IPS-18a (cell line): ENCODE data around the gene IQGAP3.
A peak's percentile ranks its signal among the peaks of the same experiment; 100 is the strongest.

Experiments
- H3K27ac ChIP-seq: one replicate; pipeline ENCODE4 v1.5.1; 2013; ENCODE audit warnings: low read length
- H3K27me3 ChIP-seq: one replicate; pipeline ENCODE4 v1.6.1; 2013; ENCODE audit warnings: mild to moderate bottlenecking, low read length; ENCODE audit not compliant: control insufficient read depth, insufficient read depth
- H3K36me3 ChIP-seq: one replicate; pipeline ENCODE4 v1.6.1; 2013; ENCODE audit warnings: low read depth, low read length; ENCODE audit not compliant: control insufficient read depth
- H3K4me1 ChIP-seq: one replicate; pipeline ENCODE4 v1.6.1; 2013; ENCODE audit warnings: low read depth, low read length; ENCODE audit not compliant: control insufficient read depth
- H3K4me3 ChIP-seq: one replicate; pipeline ENCODE4 v1.5.1; 2013; ENCODE audit warnings: low read length
- H3K9ac ChIP-seq: one replicate; pipeline ENCODE4 v1.6.1; 2013; ENCODE audit warnings: mild to moderate bottlenecking, low read length, moderate library complexity
- H3K9me3 ChIP-seq: one replicate; pipeline ENCODE4 v1.6.1; 2013; ENCODE audit warnings: low read depth, low read length; ENCODE audit not compliant: control insufficient read depth

The IQGAP3 gene

DNA sequence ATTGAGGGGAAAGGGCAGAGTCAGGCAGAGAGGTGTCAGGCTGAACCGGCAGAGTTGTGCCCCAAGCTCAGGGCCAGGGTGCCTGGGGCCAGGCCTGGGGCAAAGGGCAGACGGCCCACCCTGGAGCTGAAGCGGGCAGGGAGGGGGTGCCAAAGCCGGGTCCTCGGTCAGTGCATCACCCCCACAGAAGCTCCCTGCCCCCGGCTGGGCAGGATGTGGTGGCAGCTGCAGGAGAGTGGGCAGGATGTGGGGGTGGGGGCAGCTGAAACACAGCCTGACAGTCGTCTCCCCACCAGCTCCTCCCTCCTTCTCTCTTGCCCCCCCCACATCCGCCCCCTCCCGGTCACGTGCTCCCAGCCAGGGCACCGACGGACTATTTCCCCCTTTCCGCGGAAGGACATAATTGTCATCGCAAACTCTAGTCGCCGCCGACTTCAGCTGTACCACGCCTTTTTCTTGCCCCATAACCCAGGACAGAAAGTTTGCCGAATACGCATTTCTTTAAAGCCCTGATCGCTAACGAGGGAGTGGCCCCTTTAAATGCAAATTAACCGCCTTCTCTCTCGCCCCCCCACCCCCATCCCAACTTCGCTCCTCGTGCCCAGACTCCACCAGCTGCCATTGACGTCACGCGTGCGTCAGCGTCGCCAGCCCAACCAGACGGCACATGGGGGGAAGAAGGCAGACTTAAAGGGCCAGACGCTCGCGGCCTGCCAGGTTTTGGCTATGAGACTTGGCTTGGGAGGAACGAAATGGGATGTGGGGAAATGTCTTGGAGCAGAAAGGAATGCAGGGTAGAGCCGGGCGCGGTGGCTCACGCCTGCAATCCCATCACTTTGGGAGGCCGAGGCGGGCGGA is 67.3 kb downstream of the IQGAP3 start:
- Histone ChIP-seq H3K27me3 (peaks cover 10% of the 10 kb centered on the region), H3K27ac (no peak overlapping the region), H3K36me3 (no peaks in the 10 kb centered on the region), H3K9me3 (no peaks in the 10 kb centered on the region), H3K4me3 (peak overlapping the region; percentile 35), H3K4me1 (peaks cover 29% of the 10 kb centered on the region), H3K9ac (no peak overlapping the region)

DNA sequence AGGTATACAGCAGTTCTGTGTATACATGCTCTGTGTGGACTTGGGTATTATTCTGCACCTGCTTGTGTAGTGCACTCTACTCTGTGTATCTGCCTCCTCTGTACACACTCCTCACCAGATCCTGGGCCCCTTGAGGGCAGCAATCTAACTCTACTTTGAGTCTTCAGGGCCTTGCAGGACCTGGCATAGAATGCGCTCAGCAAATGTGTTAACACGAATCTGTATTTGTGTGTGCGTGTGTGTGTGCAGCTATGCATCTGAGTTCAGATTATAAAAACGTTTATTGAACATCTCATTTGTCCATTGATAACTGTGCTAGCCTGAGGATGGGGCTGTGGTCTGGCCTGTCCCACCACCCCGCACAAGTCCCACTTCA is 67.9 kb downstream of the IQGAP3 start:
- Histone ChIP-seq H3K9ac (no peak overlapping the region), H3K36me3 (no peaks in the 10 kb centered on the region), H3K27me3 (peaks cover 10% of the 10 kb centered on the region), H3K4me3 (peak overlapping the region; percentile 35), H3K9me3 (no peaks in the 10 kb centered on the region), H3K27ac (no peak overlapping the region), H3K4me1 (peaks cover 29% of the 10 kb centered on the region)

DNA sequence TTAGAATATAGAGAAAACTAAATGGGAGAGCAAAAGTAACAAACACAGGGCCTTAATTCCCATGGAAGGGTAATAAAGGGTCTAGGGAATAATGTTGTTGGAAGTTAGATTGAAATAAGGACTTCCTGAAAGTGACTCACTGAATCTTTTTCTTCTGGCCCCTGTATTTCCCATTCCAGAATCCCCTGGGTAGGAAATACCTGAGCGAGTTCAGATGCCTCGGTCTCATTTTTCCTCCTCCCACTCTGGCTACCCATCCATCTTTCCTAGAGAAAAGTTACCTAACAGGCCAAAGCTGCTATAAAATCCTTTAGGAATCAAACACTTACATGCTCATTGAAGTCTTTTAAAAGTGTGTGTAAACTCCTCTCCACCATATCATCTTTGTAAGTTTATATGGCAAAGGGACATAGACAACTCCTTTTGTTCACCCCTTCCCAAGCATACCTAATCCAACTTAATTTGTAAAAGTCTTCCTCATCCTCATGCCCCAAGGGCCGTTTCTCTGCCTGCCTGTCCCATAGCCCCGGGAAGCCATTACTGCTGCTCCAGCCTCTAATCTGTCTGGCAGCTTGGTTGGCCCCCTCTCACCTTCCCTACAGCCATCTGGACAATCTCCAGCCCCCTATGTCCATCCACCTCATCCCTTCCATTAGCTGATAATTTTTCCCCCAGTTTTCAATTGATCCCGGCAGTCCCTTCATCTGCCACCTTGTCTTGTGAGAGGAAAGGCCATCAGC is 68.5 kb downstream of the IQGAP3 start:
- Histone ChIP-seq H3K27me3 (peaks cover 10% of the 10 kb centered on the region), H3K4me3 (no peak overlapping the region), H3K9ac (no peak overlapping the region), H3K36me3 (no peaks in the 10 kb centered on the region), H3K27ac (no peak overlapping the region), H3K4me1 (peaks cover 33% of the 10 kb centered on the region), H3K9me3 (no peaks in the 10 kb centered on the region)

DNA sequence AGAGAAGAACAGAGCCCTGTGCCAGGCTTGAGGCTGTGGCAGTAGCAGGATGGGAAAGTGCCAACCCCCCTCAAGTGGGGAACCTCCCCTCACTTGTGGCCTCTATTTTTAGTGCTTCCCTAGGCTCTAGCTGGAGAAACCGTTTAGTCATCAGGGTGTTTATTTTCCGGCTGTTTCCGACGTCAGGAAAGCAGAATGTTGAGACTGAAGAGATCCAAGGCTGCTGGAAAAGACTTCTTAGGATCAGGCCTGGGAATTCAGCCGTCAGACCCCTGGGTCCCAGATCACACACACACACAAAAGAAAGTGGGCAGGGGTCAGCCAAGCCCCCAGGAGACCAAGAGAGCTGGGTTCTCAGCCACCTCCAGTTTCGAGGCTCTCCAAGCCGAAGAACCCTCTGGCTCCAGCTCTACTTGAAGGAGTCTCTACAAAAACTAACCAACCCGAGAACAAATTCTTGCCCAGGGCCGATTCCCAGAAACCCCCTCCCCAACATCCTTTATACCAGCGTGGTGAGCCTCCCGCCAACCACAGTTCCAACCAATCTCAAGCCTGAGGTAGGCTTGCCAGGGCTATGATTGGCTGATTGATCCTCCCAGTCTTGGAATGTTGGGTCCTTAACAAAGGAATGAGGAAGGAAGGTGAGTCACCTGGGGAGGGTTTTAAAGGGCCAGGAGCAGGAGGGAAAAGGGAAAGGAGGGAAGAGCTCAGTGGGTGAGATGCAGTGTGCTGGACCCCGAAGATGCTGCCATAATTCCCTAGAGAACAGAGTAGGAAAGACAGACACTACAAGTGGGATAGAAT is 69.3 kb downstream of the IQGAP3 start:
- H3K36me3 ChIP-seq: no peaks in the 10 kb centered on the region
- peaks cover 41% of the 10 kb centered on the region for H3K4me1 ChIP-seq
- H3K27me3 ChIP-seq: peaks cover 10% of the 10 kb centered on the region
- H3K9me3 ChIP-seq: no peaks in the 10 kb centered on the region
- H3K4me3 ChIP-seq: no peak overlapping the region
- peak overlapping the region; percentile 20 for H3K9ac ChIP-seq
- H3K27ac ChIP-seq: no peak overlapping the region

DNA sequence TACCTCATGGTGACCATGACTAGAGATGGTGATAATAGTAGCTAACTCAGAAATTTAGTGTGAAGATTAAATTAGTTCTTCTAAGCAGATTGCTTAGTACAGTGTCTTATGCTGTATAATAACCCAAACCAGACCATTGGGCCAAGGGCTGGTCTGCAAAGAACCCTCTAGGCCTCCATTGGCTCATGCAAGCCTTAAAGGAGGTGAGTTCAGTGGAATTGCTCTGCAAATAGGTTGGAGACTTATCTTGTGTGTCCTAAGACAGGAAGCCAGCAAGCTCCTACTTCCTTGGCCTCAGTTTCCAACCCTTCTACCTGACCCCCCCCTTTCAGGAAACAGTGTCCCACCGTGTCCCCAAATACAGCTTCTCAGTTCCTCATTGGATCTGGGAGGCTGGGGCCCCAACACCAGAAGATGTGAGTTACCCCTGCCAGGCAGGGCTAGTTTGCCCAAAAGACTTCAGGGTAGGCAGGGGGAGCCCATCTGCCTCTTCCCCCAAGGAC is 69.9 kb downstream of the IQGAP3 start:
- peaks cover 10% of the 10 kb centered on the region for H3K27me3 ChIP-seq
- H3K9me3 ChIP-seq: no peaks in the 10 kb centered on the region
- H3K4me3 ChIP-seq: no peak overlapping the region
- H3K27ac ChIP-seq: no peak overlapping the region
- peaks cover 47% of the 10 kb centered on the region for H3K4me1 ChIP-seq
- no peaks in the 10 kb centered on the region for H3K36me3 ChIP-seq
- H3K9ac ChIP-seq: no peak overlapping the region

DNA sequence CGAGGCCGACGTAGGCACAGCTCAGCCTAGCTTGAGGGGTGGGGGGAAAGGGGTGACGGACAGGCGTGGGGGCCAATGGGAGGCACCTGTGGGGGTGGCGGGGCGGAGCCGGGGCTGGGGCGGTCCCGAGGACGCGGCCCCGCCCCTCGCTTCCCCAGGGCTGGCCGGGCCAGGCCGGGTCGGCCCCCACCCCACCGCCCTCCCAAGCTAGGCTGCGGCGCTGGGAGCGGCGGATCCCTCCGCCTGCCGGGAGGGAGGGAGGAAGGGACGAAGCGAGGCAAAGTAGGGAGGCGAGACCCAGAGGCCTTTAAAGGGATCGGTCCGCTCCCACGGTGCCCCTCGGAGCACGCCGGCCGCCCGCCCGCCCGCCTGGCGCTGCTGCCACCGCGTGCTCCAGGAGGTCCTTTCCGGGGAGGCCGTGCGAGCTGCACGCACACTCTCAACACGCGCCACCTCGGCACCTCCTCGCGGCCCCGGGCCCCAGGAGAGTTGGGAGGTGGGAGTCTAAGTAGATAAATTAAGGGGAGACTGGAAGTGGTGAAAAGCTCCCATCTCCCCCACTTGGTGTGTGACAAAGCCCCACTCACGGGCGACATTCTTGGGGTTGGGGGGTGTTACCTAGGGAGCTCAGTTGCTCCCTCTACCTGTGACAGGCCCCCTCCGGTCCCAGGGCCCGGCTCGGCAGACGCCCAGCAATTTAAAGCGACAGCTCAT is 71.4 kb downstream of the IQGAP3 start:
- Histone ChIP-seq H3K9me3 (no peaks in the 10 kb centered on the region), H3K36me3 (no peaks in the 10 kb centered on the region), H3K4me3 (peak overlapping the region; percentile 81), H3K27ac (peak overlapping the region; percentile 36), H3K9ac (peak overlapping the region; percentile 73), H3K4me1 (peaks cover 62% of the 10 kb centered on the region), H3K27me3 (peaks cover 10% of the 10 kb centered on the region)

DNA sequence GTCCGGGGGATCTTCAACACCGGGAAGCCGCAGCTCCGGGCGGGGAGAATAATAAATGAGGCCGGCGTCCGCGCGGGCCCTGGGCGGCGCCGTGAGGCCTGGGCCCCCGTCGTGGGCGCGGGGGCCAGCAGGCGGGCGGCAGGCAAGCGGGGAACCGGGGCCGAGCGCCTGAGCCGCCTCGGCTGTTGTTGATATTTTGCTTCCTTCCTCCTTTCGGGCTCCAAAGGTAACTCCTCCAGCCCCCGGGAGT is 71.9 kb downstream of the IQGAP3 start, which contains the start of gene MEF2D:
Gene MEF2D, minus strand, starts transcription at position 233 of the 250 bp plus-strand sequence. CDS start 17,483 bp downstream, outside the sequence.
- H3K4me3 ChIP-seq: peak within 1 kb of the TSS; percentile 81
- peak within 1 kb of the TSS; percentile 36 for H3K27ac ChIP-seq
- peaks cover 66% of the 10 kb centered on the region for H3K4me1 ChIP-seq
- H3K9me3 ChIP-seq: no peaks in the 10 kb centered on the region
- peaks cover 10% of the 10 kb centered on the region for H3K27me3 ChIP-seq
- peak within 1 kb of the TSS; percentile 73 for H3K9ac ChIP-seq
- no peaks in the 10 kb centered on the region for H3K36me3 ChIP-seq

DNA sequence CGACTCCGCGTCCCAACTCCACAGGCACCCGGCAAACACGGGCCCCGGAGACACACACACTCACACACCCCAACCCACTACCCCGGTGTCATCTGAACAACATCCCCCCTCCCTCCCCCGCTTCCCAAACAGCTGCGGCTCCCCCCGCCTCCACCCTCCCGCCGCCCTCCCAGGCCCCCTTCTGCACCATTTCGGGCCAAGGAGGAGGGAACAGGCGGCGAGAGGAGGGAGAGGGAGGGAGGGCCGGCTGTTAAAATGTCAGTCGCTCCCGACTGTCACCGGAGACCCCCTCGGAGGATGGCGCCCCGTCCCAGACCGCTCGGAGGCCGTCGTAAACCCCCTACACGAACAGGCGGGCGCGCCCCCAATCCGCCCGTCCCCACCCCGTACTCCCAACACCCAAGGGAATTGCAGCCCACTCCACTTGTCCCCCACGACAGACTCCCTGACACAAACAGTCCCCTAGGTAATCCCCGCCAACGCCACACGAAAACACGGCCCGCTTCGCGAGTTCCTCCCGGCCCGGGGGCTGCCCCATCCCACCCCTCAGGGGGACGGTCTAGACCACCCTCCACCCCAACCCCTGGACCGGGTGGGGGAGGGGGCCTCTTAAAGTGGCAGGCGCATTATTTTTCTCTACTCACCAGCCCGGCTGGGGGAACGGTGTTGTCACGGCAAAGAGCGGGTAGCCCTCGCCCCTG is 72.4 kb downstream of the IQGAP3 start:
- peaks cover 66% of the 10 kb centered on the region for H3K4me1 ChIP-seq
- H3K27ac ChIP-seq: no peak overlapping the region
- no peaks in the 10 kb centered on the region for H3K9me3 ChIP-seq
- no peaks in the 10 kb centered on the region for H3K36me3 ChIP-seq
- peaks cover 10% of the 10 kb centered on the region for H3K27me3 ChIP-seq
- H3K4me3 ChIP-seq: peak overlapping the region; percentile 81
- H3K9ac ChIP-seq: peak overlapping the region; percentile 39

DNA sequence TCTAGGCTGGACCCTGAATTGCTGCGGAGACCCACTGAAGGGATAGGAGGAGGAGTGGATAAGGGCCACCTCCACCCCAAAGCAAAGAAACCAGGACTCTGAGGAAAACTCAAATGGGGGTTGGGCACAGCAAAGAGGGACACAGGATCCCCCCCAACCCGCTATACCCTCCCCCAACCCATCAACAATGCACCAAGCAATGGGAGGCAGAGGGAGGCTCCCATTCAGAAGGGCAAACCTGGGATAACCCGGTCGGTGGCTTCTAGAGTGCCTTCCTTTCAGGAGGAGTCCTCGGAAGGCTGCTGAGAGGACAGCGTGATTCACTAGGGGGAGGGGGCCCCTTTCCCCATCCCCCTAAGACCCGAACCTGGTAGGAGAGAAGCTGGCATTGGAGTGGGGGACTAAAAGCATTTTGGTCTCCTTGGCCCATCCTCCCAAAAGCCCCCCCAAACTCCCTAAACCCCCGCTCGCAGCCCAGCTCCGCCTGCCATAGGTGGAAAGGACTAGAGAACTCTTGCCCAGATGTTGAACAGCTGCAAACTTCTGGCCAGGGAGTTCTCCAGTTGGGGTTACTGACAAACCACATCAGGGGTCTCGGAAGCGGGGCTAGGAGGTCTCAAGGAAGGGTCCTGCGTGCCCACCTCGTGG is 73.0 kb downstream of the IQGAP3 start:
- Histone ChIP-seq H3K27ac (no peak overlapping the region), H3K9ac (peak overlapping the region; percentile 10), H3K27me3 (peaks cover 10% of the 10 kb centered on the region), H3K9me3 (no peaks in the 10 kb centered on the region), H3K4me3 (peak overlapping the region; percentile 81), H3K36me3 (no peaks in the 10 kb centered on the region), H3K4me1 (peaks cover 60% of the 10 kb centered on the region)

DNA sequence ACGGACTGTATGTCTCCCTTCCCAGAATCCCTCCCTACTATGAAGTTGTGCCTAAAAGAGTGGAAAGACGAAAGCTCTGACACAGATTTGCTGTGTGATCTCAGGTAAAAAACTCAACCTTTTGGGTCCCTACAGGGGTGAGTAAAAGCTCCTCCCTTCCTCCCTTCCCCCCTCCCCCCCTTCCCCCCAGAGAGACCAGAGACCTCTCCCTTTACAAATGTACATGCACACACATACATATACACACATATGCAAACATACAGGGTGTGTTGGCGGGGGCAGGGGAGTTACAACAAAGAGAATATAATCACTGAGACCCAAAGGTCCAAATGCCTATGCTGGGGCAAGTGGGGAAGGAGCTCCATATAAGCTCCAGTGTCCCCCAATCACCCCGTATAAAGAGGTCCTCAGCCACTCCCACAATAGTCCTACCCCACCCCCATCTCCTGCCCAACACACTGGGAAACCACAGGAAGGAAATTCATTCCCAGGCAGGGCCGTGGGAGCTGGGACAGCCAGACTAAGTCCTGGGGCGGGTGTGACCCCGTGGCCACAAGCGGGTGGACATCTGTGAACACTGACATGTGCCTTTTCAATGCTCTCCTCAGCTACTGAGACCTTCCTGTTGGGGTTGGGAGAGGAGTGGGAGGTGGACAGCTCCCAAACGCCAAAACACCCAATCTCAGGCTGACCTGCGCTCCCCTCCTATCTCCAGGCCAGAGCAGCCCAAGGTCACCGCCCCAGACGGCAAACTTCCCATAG is 73.8 kb downstream of the IQGAP3 start:
- H3K9me3 ChIP-seq: no peaks in the 10 kb centered on the region
- peak overlapping the region; percentile 10 for H3K9ac ChIP-seq
- peak overlapping the region; percentile 81 for H3K4me3 ChIP-seq
- no peak overlapping the region for H3K27ac ChIP-seq
- H3K4me1 ChIP-seq: peaks cover 53% of the 10 kb centered on the region
- peaks cover 10% of the 10 kb centered on the region for H3K27me3 ChIP-seq
- no peaks in the 10 kb centered on the region for H3K36me3 ChIP-seq
